ENCODE measurements around the gene C1orf116.

DNA sequence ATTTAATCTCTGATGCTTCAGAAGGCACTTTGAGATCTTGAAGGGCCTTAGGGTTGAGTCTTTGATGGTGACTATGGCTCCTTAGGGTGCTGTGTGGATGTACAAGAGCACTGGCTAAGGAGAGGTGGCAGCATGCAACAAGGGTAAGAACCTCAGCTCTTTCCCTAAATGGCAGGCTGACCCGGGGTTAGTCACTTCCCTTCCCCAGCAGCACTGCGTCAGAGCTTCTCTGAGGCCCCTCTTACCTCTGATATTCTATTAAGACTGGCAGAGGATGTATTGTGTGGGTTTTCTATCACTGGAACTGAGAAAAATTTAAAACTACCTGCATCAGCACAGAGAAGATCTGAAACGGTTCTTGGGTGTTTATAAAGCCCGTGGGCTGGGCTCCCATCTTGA, 11.8 kb downstream of the C1orf116 start:
- TF ChIP-seq POLR2A (IDR thresholded peaks at IDR 0.05): no peak
- TF ChIP-seq, protein P1, sequence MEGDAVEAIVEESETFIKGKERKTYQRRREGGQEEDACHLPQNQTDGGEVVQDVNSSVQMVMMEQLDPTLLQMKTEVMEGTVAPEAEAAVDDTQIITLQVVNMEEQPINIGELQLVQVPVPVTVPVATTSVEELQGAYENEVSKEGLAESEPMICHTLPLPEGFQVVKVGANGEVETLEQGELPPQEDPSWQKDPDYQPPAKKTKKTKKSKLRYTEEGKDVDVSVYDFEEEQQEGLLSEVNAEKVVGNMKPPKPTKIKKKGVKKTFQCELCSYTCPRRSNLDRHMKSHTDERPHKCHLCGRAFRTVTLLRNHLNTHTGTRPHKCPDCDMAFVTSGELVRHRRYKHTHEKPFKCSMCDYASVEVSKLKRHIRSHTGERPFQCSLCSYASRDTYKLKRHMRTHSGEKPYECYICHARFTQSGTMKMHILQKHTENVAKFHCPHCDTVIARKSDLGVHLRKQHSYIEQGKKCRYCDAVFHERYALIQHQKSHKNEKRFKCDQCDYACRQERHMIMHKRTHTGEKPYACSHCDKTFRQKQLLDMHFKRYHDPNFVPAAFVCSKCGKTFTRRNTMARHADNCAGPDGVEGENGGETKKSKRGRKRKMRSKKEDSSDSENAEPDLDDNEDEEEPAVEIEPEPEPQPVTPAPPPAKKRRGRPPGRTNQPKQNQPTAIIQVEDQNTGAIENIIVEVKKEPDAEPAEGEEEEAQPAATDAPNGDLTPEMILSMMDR (IDR thresholded peaks at IDR 0.05): no peak

Data from prostate gland (tissue), 2 donors.